ENCODE data around the gene C15orf39. TPM values are rescaled to one million over a fixed set of nuclear protein-coding genes. Genes with fewer than 3 reads are reported as not detected.

Gene C15orf39
- polyA plus RNA-seq, 1 donor from 2014 or later, result 6.3 TPM

GRCh38 chr15:75179746-75180140 is 21.9 kb upstream of the C15orf39 start:
- Mint-ChIP-seq H3K4me3 (peak overlapping the region in 1 of 4 donors; percentile 77), H3K36me3 (peaks cover 1% of the 10 kb centered on the region), H3K27me3 (peaks cover 42% of the 10 kb centered on the region), H3K4me1 (peaks cover 4 to 12% (median 7%) of the 10 kb centered on the region in 3 donors), H3K9me3 (peaks cover 0 to 2% (median 0%) of the 10 kb centered on the region in 3 donors), H3K27ac (no peak overlapping the region)

- Mint-ChIP-seq H3K4me3 (peak overlapping the region in 1 of 4 donors; percentile 33), H3K36me3 (peaks cover 1% of the 10 kb centered on the region), H3K27ac (no peak overlapping the region), H3K9me3 (peaks cover 0 to 5% (median 0%) of the 10 kb centered on the region in 3 donors), H3K4me1 (peaks cover 4 to 14% (median 7%) of the 10 kb centered on the region in 3 donors), H3K27me3 (peaks cover 42% of the 10 kb centered on the region)
Measured at GRCh38 chr15:75181780-75182179, 19.9 kb upstream of the C15orf39 start.

- H3K4me3 Mint-ChIP-seq, result peak overlapping the region in 1 of 4 donors; percentile 33
- peaks cover 4 to 14% (median 7%) of the 10 kb centered on the region in 3 donors for H3K4me1 Mint-ChIP-seq
- H3K9me3 Mint-ChIP-seq, result peaks cover 0 to 5% (median 0%) of the 10 kb centered on the region in 3 donors
- no peak overlapping the region for H3K27ac Mint-ChIP-seq
- peaks cover 1% of the 10 kb centered on the region for H3K36me3 Mint-ChIP-seq
- H3K27me3 Mint-ChIP-seq, result peaks cover 39% of the 10 kb centered on the region
Measured at GRCh38 chr15:75182187-75183131, 19.2 kb upstream of the C15orf39 start.

GRCh38 chr15:75185271-75186029 is 16.2 kb upstream of the C15orf39 start:
- H3K27me3 Mint-ChIP-seq, result peaks cover 26% of the 10 kb centered on the region
- H3K27ac Mint-ChIP-seq, result no peak overlapping the region
- H3K9me3 Mint-ChIP-seq, result peaks cover 0 to 5% (median 0%) of the 10 kb centered on the region in 3 donors
- no peaks in the 10 kb centered on the region for H3K36me3 Mint-ChIP-seq
- no peak overlapping the region for H3K4me3 Mint-ChIP-seq
- peaks cover 4 to 8% (median 4%) of the 10 kb centered on the region in 3 donors for H3K4me1 Mint-ChIP-seq

GRCh38 chr15:75186044-75186443 is 15.6 kb upstream of the C15orf39 start:
- H3K27ac Mint-ChIP-seq, result no peak overlapping the region
- H3K4me3 Mint-ChIP-seq, result no peak overlapping the region
- H3K9me3 Mint-ChIP-seq, result peaks cover 0 to 5% (median 0%) of the 10 kb centered on the region in 3 donors
- H3K36me3 Mint-ChIP-seq, result no peaks in the 10 kb centered on the region
- peaks cover 4 to 8% (median 4%) of the 10 kb centered on the region in 3 donors for H3K4me1 Mint-ChIP-seq
- peaks cover 20% of the 10 kb centered on the region for H3K27me3 Mint-ChIP-seq

GRCh38 chr15:75188499-75188898 is 13.2 kb upstream of the C15orf39 start:
- Mint-ChIP-seq H3K4me1 (peaks cover 4 to 8% (median 4%) of the 10 kb centered on the region in 3 donors), H3K9me3 (peaks cover 0 to 5% (median 0%) of the 10 kb centered on the region in 3 donors), H3K36me3 (no peaks in the 10 kb centered on the region), H3K4me3 (no peak overlapping the region), H3K27me3 (peaks cover 15% of the 10 kb centered on the region), H3K27ac (no peak overlapping the region)

GRCh38 chr15:75191235-75191634 is 10.4 kb upstream of the C15orf39 start:
- Mint-ChIP-seq H3K27me3 (peaks cover 12% of the 10 kb centered on the region), H3K27ac (no peak overlapping the region), H3K9me3 (peaks cover 0 to 3% (median 0%) of the 10 kb centered on the region in 3 donors), H3K4me3 (no peak overlapping the region), H3K4me1 (peaks cover 0 to 4% (median 0%) of the 10 kb centered on the region in 3 donors), H3K36me3 (no peaks in the 10 kb centered on the region)

- Mint-ChIP-seq H3K36me3 (no peaks in the 10 kb centered on the region), H3K27me3 (peaks cover 12% of the 10 kb centered on the region), H3K4me3 (no peak overlapping the region), H3K4me1 (peaks cover 0 to 4% (median 0%) of the 10 kb centered on the region in 3 donors), H3K27ac (peak overlapping the region in 1 of 3 donors; percentile 43), H3K9me3 (no peaks in the 10 kb centered on the region)
Measured at GRCh38 chr15:75192307-75192706, 9.4 kb upstream of the C15orf39 start.

- no peak overlapping the region for H3K4me3 Mint-ChIP-seq
- H3K4me1 Mint-ChIP-seq, result peaks cover under 1 to 4% (median under 1%) of the 10 kb centered on the region in 3 donors
- no peaks in the 10 kb centered on the region for H3K36me3 Mint-ChIP-seq
- peaks cover 12% of the 10 kb centered on the region for H3K27me3 Mint-ChIP-seq
- no peaks in the 10 kb centered on the region for H3K9me3 Mint-ChIP-seq
- H3K27ac Mint-ChIP-seq, result no peak overlapping the region
Measured at GRCh38 chr15:75193272-75193671, 8.4 kb upstream of the C15orf39 start.

GRCh38 chr15:75193976-75194375 is 7.7 kb upstream of the C15orf39 start:
- no peak overlapping the region for H3K4me3 Mint-ChIP-seq
- no peaks in the 10 kb centered on the region for H3K36me3 Mint-ChIP-seq
- no peak overlapping the region for H3K27ac Mint-ChIP-seq
- peaks cover 3 to 4% (median 4%) of the 10 kb centered on the region in 3 donors for H3K4me1 Mint-ChIP-seq
- H3K27me3 Mint-ChIP-seq, result peaks cover 12% of the 10 kb centered on the region
- no peaks in the 10 kb centered on the region for H3K9me3 Mint-ChIP-seq

GRCh38 chr15:75194397-75194796 is 7.3 kb upstream of the C15orf39 start:
- no peak overlapping the region for H3K27ac Mint-ChIP-seq
- H3K4me3 Mint-ChIP-seq, result no peak overlapping the region
- no peaks in the 10 kb centered on the region for H3K36me3 Mint-ChIP-seq
- peaks cover 9% of the 10 kb centered on the region for H3K27me3 Mint-ChIP-seq
- H3K9me3 Mint-ChIP-seq, result no peaks in the 10 kb centered on the region
- H3K4me1 Mint-ChIP-seq, result peaks cover 4 to 6% (median 4%) of the 10 kb centered on the region in 3 donors

GRCh38 chr15:75195122-75195765 is 6.4 kb upstream of the C15orf39 start:
- H3K9me3 Mint-ChIP-seq, result no peaks in the 10 kb centered on the region
- no peak overlapping the region for H3K27ac Mint-ChIP-seq
- H3K4me1 Mint-ChIP-seq, result peaks cover 5 to 8% (median 7%) of the 10 kb centered on the region in 3 donors
- H3K36me3 Mint-ChIP-seq, result no peaks in the 10 kb centered on the region
- H3K27me3 Mint-ChIP-seq, result peaks cover 8% of the 10 kb centered on the region
- no peak overlapping the region for H3K4me3 Mint-ChIP-seq

GRCh38 chr15:75195766-75196241 is 5.9 kb upstream of the C15orf39 start:
- Mint-ChIP-seq H3K27ac (no peak overlapping the region), H3K9me3 (no peaks in the 10 kb centered on the region), H3K4me1 (peaks cover 5 to 10% (median 10%) of the 10 kb centered on the region in 3 donors), H3K27me3 (peaks cover 8% of the 10 kb centered on the region), H3K36me3 (no peaks in the 10 kb centered on the region), H3K4me3 (no peak overlapping the region)

- no peak overlapping the region for H3K27ac Mint-ChIP-seq
- H3K4me1 Mint-ChIP-seq, result peaks cover 5 to 16% (median 14%) of the 10 kb centered on the region in 3 donors
- H3K9me3 Mint-ChIP-seq, result no peaks in the 10 kb centered on the region
- no peaks in the 10 kb centered on the region for H3K36me3 Mint-ChIP-seq
- no peak overlapping the region for H3K4me3 Mint-ChIP-seq
- peaks cover 5% of the 10 kb centered on the region for H3K27me3 Mint-ChIP-seq
Measured at GRCh38 chr15:75197062-75197630, 4.5 kb upstream of the C15orf39 start.

All from IgD-negative memory B cell (primary cell).